GM12801 (cell line): ENCODE results near the gene CDH1.

ENCODE experiments used
- TF ChIP-seq, protein P1 (sequence below): IDR thresholded peaks from one replicate; pipeline ENCODE4 v1.5.1; 2011; ENCODE audit warnings: control low read depth; ENCODE audit not compliant: insufficient read length; ENCODE audit errors: extremely low read depth

The CDH1 gene

DNA sequence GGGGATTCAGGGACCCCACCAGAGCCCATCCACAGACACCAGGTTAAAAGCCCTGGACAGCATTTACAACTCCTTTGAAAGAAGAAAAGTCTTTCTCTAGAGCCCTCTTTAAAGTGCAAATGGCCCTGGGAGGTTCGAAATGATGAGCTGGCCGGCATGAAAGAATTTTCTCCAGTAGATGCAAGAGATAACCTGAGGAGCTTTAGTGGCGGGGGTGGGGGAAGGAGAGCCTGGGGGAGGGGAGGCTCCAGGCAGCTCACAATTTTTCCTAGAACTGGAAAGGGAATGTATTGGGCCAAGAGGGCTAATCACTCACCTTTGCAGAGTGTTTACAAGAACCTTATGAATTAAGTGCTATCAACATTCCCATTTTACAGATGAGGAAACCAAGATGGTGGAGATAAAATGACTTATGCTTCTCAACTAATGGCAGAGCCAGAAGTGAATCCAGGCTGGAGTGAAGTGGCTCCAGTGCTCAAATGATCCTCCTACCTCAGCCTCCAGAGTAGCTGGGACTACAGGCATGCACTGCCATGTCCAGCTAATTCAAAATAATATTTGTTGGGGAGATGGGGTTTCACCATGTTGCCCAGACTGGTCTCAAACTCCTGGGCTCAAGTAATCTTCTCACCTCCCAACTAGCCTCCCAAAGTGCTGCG lies 4.2 kb upstream of the CDH1 start:
- TF ChIP-seq, protein P1, sequence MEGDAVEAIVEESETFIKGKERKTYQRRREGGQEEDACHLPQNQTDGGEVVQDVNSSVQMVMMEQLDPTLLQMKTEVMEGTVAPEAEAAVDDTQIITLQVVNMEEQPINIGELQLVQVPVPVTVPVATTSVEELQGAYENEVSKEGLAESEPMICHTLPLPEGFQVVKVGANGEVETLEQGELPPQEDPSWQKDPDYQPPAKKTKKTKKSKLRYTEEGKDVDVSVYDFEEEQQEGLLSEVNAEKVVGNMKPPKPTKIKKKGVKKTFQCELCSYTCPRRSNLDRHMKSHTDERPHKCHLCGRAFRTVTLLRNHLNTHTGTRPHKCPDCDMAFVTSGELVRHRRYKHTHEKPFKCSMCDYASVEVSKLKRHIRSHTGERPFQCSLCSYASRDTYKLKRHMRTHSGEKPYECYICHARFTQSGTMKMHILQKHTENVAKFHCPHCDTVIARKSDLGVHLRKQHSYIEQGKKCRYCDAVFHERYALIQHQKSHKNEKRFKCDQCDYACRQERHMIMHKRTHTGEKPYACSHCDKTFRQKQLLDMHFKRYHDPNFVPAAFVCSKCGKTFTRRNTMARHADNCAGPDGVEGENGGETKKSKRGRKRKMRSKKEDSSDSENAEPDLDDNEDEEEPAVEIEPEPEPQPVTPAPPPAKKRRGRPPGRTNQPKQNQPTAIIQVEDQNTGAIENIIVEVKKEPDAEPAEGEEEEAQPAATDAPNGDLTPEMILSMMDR = no peak

DNA sequence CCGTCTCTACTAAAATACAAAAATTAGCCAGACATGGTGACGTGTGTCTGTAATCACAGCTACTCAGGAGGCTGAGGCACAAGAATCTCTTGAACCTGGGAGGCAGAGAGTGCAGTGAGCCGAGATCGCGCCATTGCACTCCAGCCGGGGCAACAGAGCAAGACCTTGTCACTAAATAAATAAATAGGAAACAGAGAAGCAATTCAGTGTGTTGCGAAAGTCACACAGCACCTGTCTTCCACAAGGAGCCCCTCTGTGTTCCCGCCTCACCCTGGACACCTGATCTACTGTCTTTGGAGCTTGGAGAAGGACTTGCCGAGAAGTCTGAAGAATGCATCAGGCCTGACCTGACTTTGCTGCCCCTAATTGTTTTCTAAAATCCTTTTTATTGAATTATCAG lies 3.5 kb upstream of the CDH1 start:
- TF ChIP-seq, protein P1 = no peak

DNA sequence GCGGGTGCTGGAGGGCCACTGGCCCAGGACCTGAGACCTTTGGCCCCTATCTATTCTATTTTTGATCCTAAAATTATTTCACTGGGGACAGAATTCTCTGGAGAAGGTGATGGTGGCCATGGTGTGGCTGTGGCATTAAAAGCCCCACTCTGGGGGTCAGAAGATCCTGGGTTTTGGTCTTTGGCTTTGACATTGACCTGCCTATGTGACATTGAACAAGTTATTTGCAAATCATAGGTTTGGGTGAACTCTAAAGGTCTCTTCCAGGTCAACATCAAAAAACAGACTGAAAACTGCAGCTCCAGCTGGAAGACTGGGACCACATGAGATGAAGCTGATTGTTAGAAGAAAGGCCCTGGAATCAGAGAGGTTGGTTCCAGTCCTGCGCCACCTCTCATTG lies 2.3 kb upstream of the CDH1 start:
- TF ChIP-seq, protein P1 = no peak

DNA sequence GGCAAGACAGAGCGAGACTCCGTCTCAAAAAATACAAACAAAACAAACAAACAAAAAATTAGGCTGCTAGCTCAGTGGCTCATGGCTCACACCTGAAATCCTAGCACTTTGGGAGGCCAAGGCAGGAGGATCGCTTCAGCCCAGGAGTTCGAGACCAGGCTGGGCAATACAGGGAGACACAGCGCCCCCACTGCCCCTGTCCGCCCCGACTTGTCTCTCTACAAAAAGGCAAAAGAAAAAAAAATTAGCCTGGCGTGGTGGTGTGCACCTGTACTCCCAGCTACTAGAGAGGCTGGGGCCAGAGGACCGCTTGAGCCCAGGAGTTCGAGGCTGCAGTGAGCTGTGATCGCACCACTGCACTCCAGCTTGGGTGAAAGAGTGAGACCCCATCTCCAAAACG lies 531 bp upstream of the CDH1 start:
- TF ChIP-seq, protein P1 = no peak

DNA sequence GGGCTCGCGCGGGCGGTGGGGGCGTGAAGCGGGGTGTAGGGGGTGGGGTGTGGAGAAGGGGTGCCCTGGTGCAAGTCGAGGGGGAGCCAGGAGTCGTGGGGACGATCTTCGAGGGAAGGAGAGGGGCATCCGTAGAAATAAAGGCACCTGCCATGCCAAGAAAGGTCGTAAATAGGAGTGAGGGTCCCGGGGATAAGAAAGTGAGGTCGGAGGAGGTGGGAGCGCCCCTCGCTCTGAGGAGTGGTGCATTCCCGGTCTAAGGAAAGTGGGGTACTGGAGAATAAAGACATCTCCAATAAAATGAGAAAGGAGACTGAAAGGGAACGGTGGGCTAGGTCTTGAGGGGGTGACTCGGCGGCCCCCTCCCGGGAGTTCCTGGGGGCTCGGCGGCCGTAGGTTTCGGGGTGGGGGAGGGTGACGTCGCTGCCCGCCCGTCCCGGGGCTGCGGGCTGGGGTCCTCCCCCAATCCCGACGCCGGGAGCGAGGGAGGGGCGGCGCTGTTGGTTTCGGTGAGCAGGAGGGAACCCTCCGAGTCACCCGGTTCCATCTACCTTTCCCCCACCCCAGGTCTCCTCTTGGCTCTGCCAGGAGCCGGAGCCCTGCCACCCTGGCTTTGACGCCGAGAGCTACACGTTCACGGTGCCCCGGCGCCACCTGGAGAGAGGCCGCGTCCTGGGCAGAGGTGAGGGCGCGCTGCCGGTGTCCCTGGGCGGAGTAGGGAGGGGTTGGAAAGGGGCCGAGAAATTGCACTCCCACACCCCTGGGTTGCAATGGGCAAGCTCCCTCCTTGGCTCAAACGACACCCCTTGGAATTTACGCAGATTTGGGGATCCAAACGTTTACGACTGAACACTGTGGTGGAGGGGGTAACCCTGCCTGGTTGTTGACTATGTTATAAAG lies 888 bp downstream of the CDH1 start:
- TF ChIP-seq, protein P1 = no peak

DNA sequence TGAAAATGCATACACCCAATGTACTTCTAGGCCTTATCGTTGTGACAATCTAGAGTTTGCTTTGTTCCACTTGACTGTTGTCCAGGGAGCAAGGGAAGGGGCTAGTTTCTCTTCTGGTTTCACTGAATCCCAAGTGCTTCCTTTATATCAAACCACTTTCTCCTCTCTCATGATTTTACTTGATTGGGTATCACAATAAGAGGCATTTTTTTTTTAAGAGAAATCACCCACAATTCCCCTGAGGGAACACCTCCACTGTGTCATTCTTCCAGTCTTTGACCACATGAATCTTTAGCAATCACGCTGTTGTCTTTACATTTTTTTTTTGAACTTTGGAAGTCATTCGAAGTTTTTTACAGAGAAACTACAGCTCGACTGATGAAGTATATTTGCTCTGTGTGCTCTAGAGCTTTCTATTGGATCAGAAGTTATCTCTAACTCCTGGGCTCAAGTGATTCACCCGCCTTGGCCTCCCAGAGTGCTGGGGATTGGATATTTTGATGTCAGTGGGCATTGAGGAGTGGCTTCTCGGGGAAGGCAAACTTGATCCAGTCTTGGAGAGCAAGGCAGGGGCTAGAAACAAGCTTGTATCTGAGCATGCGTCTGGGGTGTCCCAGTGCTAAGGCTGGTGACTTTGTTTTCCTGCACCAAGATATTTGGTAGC lies 3.0 kb downstream of the CDH1 start:
- TF ChIP-seq, protein P1 = no peak

DNA sequence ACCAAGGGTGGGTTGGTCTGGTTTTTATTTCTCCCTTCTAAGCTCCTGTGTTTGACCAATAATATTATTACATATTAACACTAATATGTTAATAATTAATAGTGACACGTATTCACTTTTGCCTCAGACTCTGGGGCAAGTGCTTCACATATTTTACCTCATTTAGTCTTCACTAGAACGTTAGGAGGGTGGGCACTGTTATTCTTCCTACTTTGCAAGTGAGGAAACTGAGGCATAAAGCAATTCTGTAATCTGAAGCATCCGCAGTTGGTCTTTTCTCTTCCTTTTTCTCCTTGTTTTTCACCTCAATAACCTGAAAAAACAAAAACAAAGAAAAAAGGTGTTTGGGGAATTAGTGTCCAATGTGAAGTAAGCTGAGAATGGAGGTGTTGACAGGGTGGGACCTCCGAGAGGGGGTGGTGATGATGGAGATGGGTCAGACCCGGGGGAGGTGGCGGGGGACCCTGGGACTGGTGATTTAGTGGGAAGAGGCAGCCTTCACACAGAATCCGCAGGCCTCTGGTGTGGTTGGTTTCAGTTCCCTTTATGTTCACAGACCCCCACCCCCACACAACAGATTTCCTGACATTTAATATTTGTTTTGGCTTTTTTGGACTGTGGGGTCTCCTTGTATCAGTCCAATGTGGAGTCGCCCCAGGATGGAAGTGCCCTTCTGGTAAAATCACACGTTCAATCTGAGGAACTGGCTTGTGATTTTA lies 3.7 kb downstream of the CDH1 start:
- TF ChIP-seq, protein P1 = no peak
